HG02763 (cell line): Measurements from ENCODE around the gene SIGLEC9.

ENCODE experiments used
- ATAC-seq: cut with Tn5 transposase; IDR thresholded peaks from one replicate; pipeline ENCODE4 v1.9.1; 2021; ENCODE audit warnings: mild to moderate bottlenecking, moderate library complexity; ENCODE audit not compliant: unreplicated experiment

SIGLEC9 gene

GRCh38 chr19:51173681-51174080 is 49.0 kb downstream of the SIGLEC9 start:
- no peak for ATAC-seq

- ATAC-seq, result no peak
These were observed 54.5 kb downstream of the SIGLEC9 start for GRCh38 chr19:51179256-51179655.
